Right ventricle myocardium inferior (tissue), 1 donor: Measurements from ENCODE around the gene MPZL1. TPM values are rescaled to one million over a fixed set of nuclear protein-coding genes. Genes with fewer than 3 reads are reported as not detected.

ENCODE experiments used
- ATAC-seq: fragments of 200-7000 bp; cut with Tn5 transposase; one replicate; pipeline ENCODE4 v1.9.1; 2020; ENCODE audit warnings: mild to moderate bottlenecking, moderate library complexity
- DNase-seq: peaks from one replicate; pipeline ENCODE4 v3.0.0; 2021; ENCODE audit errors: missing footprints
- intact Hi-C: fragments of 100-400 bp; cut with DNase I; formaldehyde crosslinking; loops from one replicate; pipeline ENCODE4 v1.11.0; 2022
- long read RNA-seq: library from polyadenylated mRNA; unstranded; transcript quantifications from one replicate; pipeline ENCODE4 v2.0.0, GENCODE V29; 2021
- total RNA-seq: library from RNA; stranded (reverse); fragmentation: NEBNext Ultra II Directional; extraction: Animal tissue kit (Norgen Biotek cat#: 25700); gene quantifications from one replicate; pipeline ENCODE4 v1.2.1, GENCODE V29; 2021
- donor health status: DM: no; HTN: yes; CAD: no; lungs with severe emphysema.

The MPZL1 gene
- 47.9 TPM for total RNA-seq
- long read RNA-seq, full-length matches to known transcripts = 31 of 32 reads
- long read RNA-seq, partial matches to known transcripts = 0 of 32 reads
- long read RNA-seq, other reads (novel, unspliced or antisense) = 1 of 32 reads

GRCh38 chr1:167721617-167722151, at the start of gene MPZL1:
MPZL1 (plus strand) TSS chr1:167721982; CDS start chr1:167722152, 170 bp downstream.
- intact Hi-C loops = loop anchor here (1.0 kb wide), 2 partner anchors 82 to 215 kb away; partner anchors contain the start of gene DCAF6
- DNase-seq (peak; percentile 97), ATAC-seq (peak; percentile 99)

GRCh38 chr1:167672831-167673230, 49.0 kb upstream of the MPZL1 start:
- no peak for ATAC-seq
- intact Hi-C loops = no loop called here
- no peak for DNase-seq

GRCh38 chr1:167673265-167673664, 48.5 kb upstream of the MPZL1 start:
- ATAC-seq = no peak
- DNase-seq = no peak
- intact Hi-C loops = no loop called here

- intact Hi-C loops = no loop called here
- ATAC-seq = no peak
- no peak for DNase-seq
These were observed 47.6 kb upstream of the MPZL1 start for GRCh38 chr1:167674156-167674555.

- intact Hi-C loops = no loop called here
These were observed 46.3 kb upstream of the MPZL1 start for GRCh38 chr1:167675440-167675839.

GRCh38 chr1:167676205-167676915, 45.4 kb upstream of the MPZL1 start:
- ATAC-seq (no peak), DNase-seq (no peak)
- intact Hi-C loops = no loop called here

More at GRCh38 chr1:167675440-167675839, 46.3 kb upstream of the MPZL1 start:
- no peak for ATAC-seq
- DNase-seq = no peak

GRCh38 chr1:167676916-167677848, 44.6 kb upstream of the MPZL1 start:
- intact Hi-C loops = no loop called here
- DNase-seq = no peak
- ATAC-seq = no peak

GRCh38 chr1:167678422-167678821, 43.4 kb upstream of the MPZL1 start:
- DNase-seq (no peak), ATAC-seq (no peak)
- intact Hi-C loops = no loop called here

- ATAC-seq (no peak), DNase-seq (no peak)
- intact Hi-C loops = no loop called here
These were observed 42.9 kb upstream of the MPZL1 start for GRCh38 chr1:167678838-167679237.

GRCh38 chr1:167679714-167680113, 42.1 kb upstream of the MPZL1 start:
- ATAC-seq (no peak), DNase-seq (no peak)
- intact Hi-C loops = no loop called here

- no peak for ATAC-seq
These were observed 40.8 kb upstream of the MPZL1 start for GRCh38 chr1:167681024-167681423.

GRCh38 chr1:167681451-167682098, 40.2 kb upstream of the MPZL1 start:
- intact Hi-C loops = loop anchor here (2.0 kb wide), 1 partner anchor 17 kb away; no protein-coding TSS in a partner anchor
- DNase-seq (no peak), ATAC-seq (peak; percentile 79)

More at GRCh38 chr1:167681024-167681423, 40.8 kb upstream of the MPZL1 start:
- intact Hi-C loops = no loop called here
- DNase-seq = no peak

- ATAC-seq = no peak
- intact Hi-C loops = loop anchor here (2.0 kb wide), 1 partner anchor 18 kb away; no protein-coding TSS in a partner anchor
These were observed 38.6 kb upstream of the MPZL1 start for GRCh38 chr1:167683226-167683625.

GRCh38 chr1:167683641-167684502, 37.9 kb upstream of the MPZL1 start:
- intact Hi-C loops = loop anchor here (2.0 kb wide), 2 partner anchors 19 to 51 kb away; no protein-coding TSS in a partner anchor
- ATAC-seq (peak; percentile 33), DNase-seq (no peak)

More at GRCh38 chr1:167683226-167683625, 38.6 kb upstream of the MPZL1 start:
- DNase-seq = no peak

GRCh38 chr1:167685844-167686243, 35.9 kb upstream of the MPZL1 start:
- intact Hi-C loops = loop anchor here (2.0 to 5.0 kb wide), 2 partner anchors 53 to 134 kb away; partner anchors contain the start of gene CREG1
- DNase-seq (no peak), ATAC-seq (peak; percentile 22)

GRCh38 chr1:167687919-167688519, 33.8 kb upstream of the MPZL1 start:
- intact Hi-C loops = loop anchor here (1.0 to 5.0 kb wide), 2 partner anchors 88 to 136 kb away; partner anchors contain the start of gene CREG1
- peak; percentile 30 for ATAC-seq

GRCh38 chr1:167689567-167689920, 32.2 kb upstream of the MPZL1 start:
- intact Hi-C loops = loop anchor here (5.0 kb wide), 1 partner anchor 137 kb away; the partner anchor contains the start of gene CREG1
- DNase-seq (no peak), ATAC-seq (no peak)

More at GRCh38 chr1:167687919-167688519, 33.8 kb upstream of the MPZL1 start:
- DNase-seq = no peak
